Measurements from ENCODE around the gene MARCHF6. TPM values are rescaled to one million over a fixed set of nuclear protein-coding genes. Genes with fewer than 3 reads are reported as not detected.
"Not testable (repeated sequence)": the region's sequence is repeated elsewhere in the genome, so short reads cannot be mapped to it uniquely, and the experiment has no call there.

MARCHF6 gene
- total and polyA plus RNA-seq, 2 experiments from 2014 or later = 56.4 to 97.5 TPM

- Histone ChIP-seq H3F3A (ENCODE audit: insufficient read depth) (no peaks in the 10 kb centered on the region), H3K9me2 (ENCODE audit: insufficient read depth) (no peaks in the 10 kb centered on the region), H3K79me2 (ENCODE audit: insufficient read depth) (no peaks in the 10 kb centered on the region), H3K27me3 (replicated peaks; ENCODE audit: insufficient read depth) (no peaks in the 10 kb centered on the region), H3K9ac (no peak overlapping the region), H4K20me1 (ENCODE audit: insufficient read depth) (no peaks in the 10 kb centered on the region), H3K4me1 (ENCODE audit: insufficient read depth) (no peaks in the 10 kb centered on the region), H3K36me3 (ENCODE audit: low read depth) (no peaks in the 10 kb centered on the region), H2AFZ (no peak overlapping the region), H3K4me3 (no peak overlapping the region), H3K4me2 (ENCODE audit: unreplicated experiment) (no peak overlapping the region), H3K27ac (no peak overlapping the region), H3K9me3 (ENCODE audit: low read depth) (no peaks in the 10 kb centered on the region)
- TF ChIP-seq EZH2 (IDR thresholded peaks at IDR 0.05; ENCODE audit: insufficient read depth, poor library complexity, severe bottlenecking) (no peak), EZH2phosphoT487 (IDR thresholded peaks at IDR 0.05; ENCODE audit: insufficient read depth, low read depth) (no peak)
- in situ Hi-C loops (cut with MboI) = no loop called here
- DNase-seq = no peak
- 65 to 68% methylated on average over 3 of the region's 3 CpGs for WGBS, 2 experiments (ENCODE audit: low coverage in 1 of 2, low lambda C conversion rate in 2 of 2, missing lambda C conversion rate in 2 of 2)
Measured at GRCh38 chr5:10339958-10340357, 13.5 kb upstream of the MARCHF6 start.

GRCh38 chr5:10343486-10343885 is 10.0 kb upstream of the MARCHF6 start:
- H4K20me1 ChIP-seq (ENCODE audit: insufficient read depth) = no peaks in the 10 kb centered on the region
- no peak overlapping the region for H3K9ac ChIP-seq
- H3K9me3 ChIP-seq (ENCODE audit: low read depth) = no peaks in the 10 kb centered on the region
- H2AFZ ChIP-seq = no peak overlapping the region
- no peak overlapping the region for H3K27ac ChIP-seq
- TF ChIP-seq EZH2phosphoT487 (IDR thresholded peaks at IDR 0.05; ENCODE audit: insufficient read depth, low read depth) = no peak
- TF ChIP-seq EZH2 (IDR thresholded peaks at IDR 0.05; ENCODE audit: insufficient read depth, poor library complexity, severe bottlenecking) = no peak
- WGBS, 2 experiments (ENCODE audit: low coverage in 1 of 2, low lambda C conversion rate in 2 of 2, missing lambda C conversion rate in 2 of 2) = 59 to 60% methylated on average over 4 of the region's 4 CpGs
- H3K4me3 ChIP-seq = no peak overlapping the region
- in situ Hi-C loops (cut with MboI) = no loop called here
- no peaks in the 10 kb centered on the region for H3K27me3 ChIP-seq (replicated peaks; ENCODE audit: insufficient read depth)
- no peak overlapping the region for H3K4me2 ChIP-seq (ENCODE audit: unreplicated experiment)
- H3F3A ChIP-seq (ENCODE audit: insufficient read depth) = no peaks in the 10 kb centered on the region
- no peaks in the 10 kb centered on the region for H3K9me2 ChIP-seq (ENCODE audit: insufficient read depth)
- H3K4me1 ChIP-seq (ENCODE audit: insufficient read depth) = no peaks in the 10 kb centered on the region
- no peaks in the 10 kb centered on the region for H3K79me2 ChIP-seq (ENCODE audit: insufficient read depth)
- peak; percentile 52 for DNase-seq
- no peaks in the 10 kb centered on the region for H3K36me3 ChIP-seq (ENCODE audit: low read depth)

GRCh38 chr5:10344461-10345106 is 8.9 kb upstream of the MARCHF6 start:
- H3K9me2 ChIP-seq (ENCODE audit: insufficient read depth); H3F3A ChIP-seq (ENCODE audit: insufficient read depth); in situ Hi-C loops (cut with MboI); H3K27ac ChIP-seq; H3K4me3 ChIP-seq; H3K9me3 ChIP-seq (ENCODE audit: low read depth); H3K27me3 ChIP-seq (replicated peaks; ENCODE audit: insufficient read depth); H3K9ac ChIP-seq; H3K79me2 ChIP-seq (ENCODE audit: insufficient read depth); H3K4me1 ChIP-seq (ENCODE audit: insufficient read depth); H4K20me1 ChIP-seq (ENCODE audit: insufficient read depth); H3K36me3 ChIP-seq (ENCODE audit: low read depth); H3K4me2 ChIP-seq (ENCODE audit: unreplicated experiment); DNase-seq; H2AFZ ChIP-seq: not testable (repeated sequence)
- WGBS, 2 experiments (ENCODE audit: low coverage in 1 of 2, low lambda C conversion rate in 2 of 2, missing lambda C conversion rate in 2 of 2) = 95 to 97% methylated on average over 5 of the region's 5 CpGs

GRCh38 chr5:10348258-10348657 is 5.2 kb upstream of the MARCHF6 start:
- in situ Hi-C loops (cut with MboI) = no loop called here
- Histone ChIP-seq H3K9me2 (ENCODE audit: insufficient read depth) (no peaks in the 10 kb centered on the region), H3K27ac (no peak overlapping the region), H3F3A (ENCODE audit: insufficient read depth) (peaks cover 9% of the 10 kb centered on the region; the same call in 1 of the 2 replicates), H4K20me1 (ENCODE audit: insufficient read depth) (no peaks in the 10 kb centered on the region), H3K36me3 (ENCODE audit: low read depth) (no peaks in the 10 kb centered on the region), H3K4me2 (ENCODE audit: unreplicated experiment) (no peak overlapping the region), H3K4me1 (ENCODE audit: insufficient read depth) (peaks cover 9% of the 10 kb centered on the region), H3K4me3 (no peak overlapping the region), H3K27me3 (replicated peaks; ENCODE audit: insufficient read depth) (no peaks in the 10 kb centered on the region), H3K9me3 (ENCODE audit: low read depth) (no peaks in the 10 kb centered on the region), H3K9ac (no peak overlapping the region), H2AFZ (no peak overlapping the region), H3K79me2 (ENCODE audit: insufficient read depth) (no peaks in the 10 kb centered on the region)
- no peak for TF ChIP-seq EZH2 (IDR thresholded peaks at IDR 0.05; ENCODE audit: insufficient read depth, poor library complexity, severe bottlenecking)
- TF ChIP-seq EZH2phosphoT487 (IDR thresholded peaks at IDR 0.05; ENCODE audit: insufficient read depth, low read depth) = no peak
- no peak for DNase-seq
- WGBS, 2 experiments (ENCODE audit: low coverage in 1 of 2, low lambda C conversion rate in 2 of 2, missing lambda C conversion rate in 2 of 2) = 87 to 97% methylated on average over 2 of the region's 2 CpGs
